H1 (cell line): ENCODE results near the gene GTF2F1. TPM values are rescaled to one million over a fixed set of nuclear protein-coding genes. Genes with fewer than 3 reads are reported as not detected.

Experiments used
- CREB1 ChIP-seq: IDR thresholded peaks from 2 replicates; pipeline ENCODE4 v1.6.1; 2012; ENCODE audit warnings: inconsistent platforms
- GABPA ChIP-seq: IDR thresholded peaks from 2 replicates; pipeline ENCODE4 v1.6.1; 2011; ENCODE audit warnings: mild to moderate bottlenecking, low read length, moderate library complexity, borderline replicate concordance; ENCODE audit not compliant: insufficient read depth
- SP4 ChIP-seq: IDR thresholded peaks from 2 replicates; pipeline ENCODE4 v1.6.1; 2012; ENCODE audit warnings: low read length, inconsistent platforms
- TAF1 ChIP-seq: IDR thresholded peaks from 2 replicates; pipeline ENCODE4 v1.6.1; 2011; ENCODE audit warnings: mild to moderate bottlenecking, low read depth, low read length
- TEAD4 ChIP-seq: IDR thresholded peaks from 2 replicates; pipeline ENCODE4 v1.6.1; 2012; ENCODE audit warnings: low read depth, low read length, inconsistent platforms, mixed read lengths
- ZNF274 ChIP-seq: IDR thresholded peaks from 2 replicates; pipeline ENCODE4 v1.7.0; 2012; ENCODE audit warnings: low read length, borderline replicate concordance; ENCODE audit errors: extremely low read depth
- polyA plus RNA-seq, 7 experiments: library from polyadenylated mRNA; depleted of rRNA in 3 of 7; stranded (reverse) in 5 of 7; unstranded in 2 of 7; fragments of >200 nt in 5 of 7; fragments of 200-250 nt in 2 of 7; gene quantifications; 1 replicate in 5 of 7; 2 replicates in 1 of 7; 4 replicates in 1 of 7; pipeline versions ENCODE4 v1.2.1 to v1.2.3, GENCODE V29; 2011 to 2013; ENCODE audit warnings: missing spikeins in 2 of 7, mixed read lengths in 2 of 7
- total RNA-seq: library from RNA; stranded (reverse); fragmentation: NEBNext Ultra II Directional; extraction: Animal tissue kit (Norgen Biotek cat#: 25700); gene quantifications from 2 replicates; pipeline ENCODE4 v1.2.1, GENCODE V29; 2021

GTF2F1 gene
- total and polyA plus RNA-seq, 2 of the 8 experiments (the other 6 are each of a cell fraction or from before 2014, with no cell fraction given), result 29.3 to 56.3 TPM

- TF ChIP-seq ZNF274 (no peak), TEAD4 (no peak), SP4 (no peak), GABPA (no peak), TAF1 (no peak), CREB1 (no peak)
- TF ChIP-seq, all 59 proteins: peak for 0
These were observed 3.3 kb upstream of the GTF2F1 start (continued) for GRCh38 chr19:6396305-6396704.
